Skin epidermis (tissue), 12 donors: ENCODE results near the gene ATOX1.
"Not testable (repeated sequence)": the region's sequence is repeated elsewhere in the genome, so short reads cannot be mapped to it uniquely, and the experiment has no call there.

Experiments used
- H3K27ac ChIP-seq, 21 experiments: fragments of 200-600 bp; sonication (generic) in 11 of 21; one replicate each; pipeline ENCODE4 v1.5.0; 2020; ENCODE audit warnings: mild to moderate bottlenecking in 3 of 21, inconsistent platforms in 2 of 21, moderate library complexity in 2 of 21
- H3K4me3 ChIP-seq, 7 experiments: fragments of 200-600 bp; sonication (generic) in 2 of 7; one replicate each; pipeline ENCODE4 v1.5.0; 2020; ENCODE audit warnings: inconsistent platforms in 2 of 7, mild to moderate bottlenecking in 2 of 7, moderate library complexity in 1 of 7

Gene ATOX1, protein sequence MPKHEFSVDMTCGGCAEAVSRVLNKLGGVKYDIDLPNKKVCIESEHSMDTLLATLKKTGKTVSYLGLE

DNA sequence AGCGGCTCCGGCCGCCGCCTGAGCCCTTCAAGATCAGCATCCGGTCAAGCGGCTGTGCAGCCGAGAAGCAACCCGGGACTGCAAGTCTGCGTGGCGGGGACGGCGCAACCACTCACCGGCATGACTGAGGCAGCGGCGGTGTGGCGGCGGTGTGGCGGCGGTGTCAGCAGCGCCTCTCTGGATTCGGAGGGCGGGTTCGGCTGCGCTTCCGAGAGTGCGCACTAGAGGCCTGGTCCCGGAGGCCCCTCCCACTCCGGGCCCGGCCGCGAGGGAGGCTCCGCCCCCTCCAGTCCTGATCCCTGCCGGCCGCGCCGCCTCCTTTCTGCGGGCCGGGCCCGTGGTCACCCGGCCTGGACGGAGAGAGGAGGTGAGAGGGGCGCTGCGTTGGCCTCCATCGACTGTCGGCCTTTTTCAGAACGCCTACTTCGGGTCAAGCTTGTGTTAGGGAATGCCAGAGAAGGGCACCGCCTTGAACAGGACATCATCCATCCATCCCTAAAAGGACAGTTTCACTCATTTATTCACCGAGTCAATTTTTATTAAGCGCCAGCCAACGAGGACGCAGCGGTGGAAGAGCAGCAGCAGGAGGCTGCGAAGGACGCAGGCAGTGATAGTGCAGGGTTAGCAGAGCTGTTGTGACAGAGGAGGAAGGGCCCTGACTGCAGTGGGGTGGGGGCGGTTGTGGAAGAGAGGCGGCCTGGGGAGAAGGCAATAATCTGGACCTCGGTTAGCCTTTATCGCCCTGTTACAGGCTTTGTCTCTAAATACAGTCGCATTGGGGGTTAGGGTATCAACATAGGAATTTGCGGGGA lies at the start of gene ATOX1:
Gene ATOX1, minus strand, starts transcription at position 202 of the 812 bp plus-strand sequence. Its CDS starts 80 bp downstream, at position 122.
- H3K27ac ChIP-seq = peak within 1 kb of the TSS; percentile 60 to 95 (median 85)
- peak within 1 kb of the TSS; percentile 56 to 94 (median 70) for H3K4me3 ChIP-seq

DNA sequence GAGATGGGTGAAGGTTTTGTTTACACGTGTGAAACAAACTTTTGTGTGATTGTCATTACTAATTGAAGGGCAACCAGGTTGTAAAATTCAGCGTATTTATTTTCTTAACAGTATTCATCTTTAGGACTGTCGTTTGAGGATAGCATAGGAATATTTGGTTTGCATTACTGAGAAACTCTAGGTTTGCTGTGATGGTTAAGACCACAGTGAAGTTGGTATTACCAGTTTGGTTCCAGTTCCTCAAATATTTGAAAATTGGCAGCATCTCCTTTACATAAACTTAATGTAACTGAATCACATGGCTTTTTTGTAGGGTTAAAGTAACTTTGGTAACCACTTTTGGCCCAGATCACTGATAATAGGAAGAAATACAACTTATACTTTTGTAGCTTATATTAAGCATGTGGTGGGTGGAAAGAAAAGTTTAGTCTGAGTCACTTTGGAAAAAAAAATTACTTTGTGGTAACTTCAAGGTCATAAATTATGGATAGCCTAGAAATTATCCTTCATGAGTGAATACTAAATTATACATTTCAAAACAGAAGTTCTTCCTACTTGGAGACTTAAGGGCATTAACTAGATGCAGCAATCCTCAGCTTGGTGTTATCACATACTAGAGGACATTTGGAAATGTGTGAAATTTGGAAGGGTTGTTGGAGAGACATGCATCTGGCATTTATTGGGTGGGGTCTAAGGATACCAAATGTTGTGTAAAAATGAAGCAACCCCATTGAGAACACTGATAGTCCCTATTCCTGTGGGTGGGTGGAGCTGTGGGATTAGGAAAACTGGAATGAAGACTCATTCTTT lies 47.2 kb upstream of the ATOX1 start:
- H3K4me3 ChIP-seq = no peak overlapping the region
- H3K27ac ChIP-seq = no peak overlapping the region

DNA sequence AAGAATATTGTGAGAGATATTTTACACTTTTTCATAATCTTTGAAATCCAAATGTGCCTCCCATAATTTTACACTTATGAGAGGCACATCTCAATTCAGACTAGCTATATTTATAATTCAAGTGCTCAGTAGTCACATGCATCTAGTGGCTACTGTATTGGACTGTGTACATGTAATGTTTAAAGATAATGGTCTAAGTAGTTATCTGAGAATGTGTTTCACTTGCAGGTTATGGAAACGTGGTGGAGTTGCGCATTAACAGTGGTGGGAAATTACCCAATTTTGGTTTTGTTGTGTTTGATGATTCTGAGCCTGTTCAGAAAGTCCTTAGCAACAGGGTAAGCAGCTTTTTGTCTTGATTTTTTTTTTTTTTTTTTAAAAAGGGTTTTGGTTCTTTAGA lies 42.1 kb upstream of the ATOX1 start:
- Histone ChIP-seq H3K27ac (no peak overlapping the region), H3K4me3 (no peak overlapping the region)

DNA sequence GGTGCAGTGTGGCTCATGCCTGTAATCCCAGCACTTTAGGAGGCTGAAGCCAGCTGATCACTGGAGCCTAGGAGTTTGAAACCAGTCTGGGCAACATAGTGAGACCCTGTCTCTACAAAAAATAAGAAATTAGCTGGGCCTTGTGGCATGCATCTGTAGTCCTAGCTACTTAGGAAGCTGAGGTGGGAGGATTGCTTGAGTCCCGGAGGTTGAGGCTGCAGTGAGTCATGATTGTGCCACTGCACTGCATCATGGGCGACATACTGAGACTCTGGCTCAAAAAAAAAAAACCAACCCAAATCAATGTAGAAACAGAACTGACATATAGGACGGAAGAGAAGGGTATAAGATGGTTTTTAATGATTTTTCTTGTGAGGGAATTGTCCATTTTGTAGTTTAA lies 41.0 kb upstream of the ATOX1 start:
- H3K27ac ChIP-seq = no peak overlapping the region
- no peak overlapping the region for H3K4me3 ChIP-seq

DNA sequence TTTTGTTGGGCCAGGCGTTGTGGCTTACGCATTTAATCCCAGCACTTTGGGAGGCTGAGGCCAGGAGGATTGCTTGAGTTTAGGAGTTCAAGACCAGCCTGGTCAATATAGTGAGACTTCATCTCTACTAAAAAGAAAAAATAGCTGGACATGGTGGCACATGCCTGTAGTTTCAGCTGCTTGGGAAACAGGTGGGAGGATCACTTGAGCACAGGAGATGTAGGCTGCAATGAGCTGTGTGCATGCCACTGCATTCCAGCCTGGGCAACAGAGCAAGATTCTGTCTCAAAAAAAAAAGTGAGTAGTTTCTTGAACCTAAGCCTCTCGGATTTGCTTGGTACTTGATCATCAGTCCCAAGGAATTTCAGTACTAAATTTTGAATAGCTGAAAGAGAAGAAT lies 40.2 kb upstream of the ATOX1 start:
- Histone ChIP-seq H3K27ac (no peak overlapping the region), H3K4me3 (no peak overlapping the region)

DNA sequence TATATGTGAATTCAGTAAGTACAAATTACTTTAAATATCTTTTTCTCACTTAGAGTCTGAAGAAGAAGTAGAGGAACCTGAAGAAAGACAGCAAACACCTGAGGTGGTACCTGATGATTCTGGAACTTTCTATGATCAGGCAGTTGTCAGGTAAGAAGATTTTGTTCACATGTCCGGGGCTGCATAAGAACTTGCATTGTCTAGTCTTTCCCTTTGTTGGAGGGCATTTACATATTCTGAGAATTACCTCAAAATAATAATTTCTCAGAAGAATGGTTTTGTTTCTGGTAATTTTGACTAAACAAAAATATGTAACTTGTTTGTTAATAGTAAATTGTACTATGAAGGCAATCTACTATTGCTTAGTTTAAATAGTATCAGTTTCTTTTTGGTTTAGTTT lies 37.0 kb upstream of the ATOX1 start:
- Histone ChIP-seq H3K4me3 (no peak overlapping the region), H3K27ac (no peak overlapping the region)

DNA sequence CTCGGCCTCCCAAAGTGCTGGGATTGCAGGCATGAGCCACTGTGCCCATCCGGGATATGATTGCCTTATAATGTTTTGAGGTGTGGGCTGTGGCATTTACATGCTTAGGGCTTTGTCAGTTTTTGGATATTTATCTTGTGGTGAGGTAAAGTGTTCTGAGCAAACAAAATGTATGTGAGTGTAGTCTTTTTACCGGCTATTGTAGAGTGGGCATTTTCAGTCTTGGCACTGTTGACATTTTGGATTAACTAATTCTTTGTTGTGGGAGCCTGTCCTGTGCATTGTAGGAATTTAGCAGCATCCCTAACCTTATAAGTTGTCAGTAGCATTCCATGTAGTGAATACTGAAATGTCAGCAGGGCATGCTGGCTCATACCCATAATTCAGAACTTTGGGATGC lies 34.9 kb upstream of the ATOX1 start:
- H3K27ac ChIP-seq = no peak overlapping the region
- H3K4me3 ChIP-seq = no peak overlapping the region

DNA sequence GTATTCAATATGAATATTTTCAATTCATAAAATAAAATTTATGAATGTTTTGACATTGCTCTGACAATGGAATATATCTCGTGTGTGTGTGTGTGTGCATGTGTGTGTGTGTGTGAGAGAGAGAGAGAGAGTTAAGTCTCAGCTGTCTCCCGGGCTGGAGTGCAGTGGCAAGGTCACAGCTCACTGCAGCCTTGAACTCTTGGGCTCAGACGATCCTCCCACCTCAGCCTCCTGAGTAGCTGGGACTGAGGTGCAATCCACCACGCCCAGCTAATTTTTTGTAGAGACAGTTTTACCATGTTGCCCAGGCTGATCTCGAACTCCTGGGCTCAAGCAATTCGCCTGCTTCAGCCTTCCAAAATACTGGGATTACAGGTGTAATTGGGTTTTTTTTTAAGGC lies 29.4 kb upstream of the ATOX1 start:
- H3K4me3 ChIP-seq = no peak overlapping the region
- H3K27ac ChIP-seq = no peak overlapping the region

DNA sequence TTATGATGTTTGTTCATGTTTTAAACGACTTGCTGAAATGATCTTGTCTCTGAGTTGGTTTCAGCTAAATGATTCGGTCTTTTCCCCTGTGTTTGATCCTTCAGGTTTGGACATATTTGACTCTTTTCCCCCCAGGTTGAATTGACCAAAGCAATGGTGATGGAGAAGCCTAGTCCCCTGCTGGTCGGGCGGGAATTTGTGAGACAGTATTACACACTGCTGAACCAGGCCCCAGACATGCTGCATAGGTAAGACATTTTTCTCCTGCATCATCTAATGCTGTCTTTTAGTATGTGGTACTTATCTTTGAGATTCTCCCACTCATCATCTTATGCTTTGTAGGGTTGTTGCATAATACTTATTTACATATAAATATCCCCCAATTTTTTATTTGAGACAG lies 28.0 kb upstream of the ATOX1 start:
- no peak overlapping the region for H3K4me3 ChIP-seq
- no peak overlapping the region for H3K27ac ChIP-seq

DNA sequence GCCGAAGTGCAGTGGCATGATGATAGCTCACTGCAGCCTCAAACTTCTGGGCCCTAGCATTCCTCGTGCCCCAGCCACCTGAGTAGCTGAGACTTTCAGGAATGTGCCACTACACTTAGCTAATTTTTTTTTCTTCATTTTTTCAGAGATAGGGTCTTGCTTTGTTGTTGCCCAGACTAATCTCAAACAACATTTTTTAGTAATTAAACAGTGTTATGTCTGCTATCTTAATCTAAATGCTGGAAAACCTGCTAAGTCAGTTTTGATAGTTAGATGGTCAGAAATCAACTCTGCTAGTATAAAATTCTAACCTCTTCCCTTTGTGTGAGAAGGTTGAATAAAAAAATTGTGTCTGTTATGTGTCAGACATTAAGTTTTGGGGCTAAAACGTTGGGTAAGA lies 25.7 kb upstream of the ATOX1 start:
- H3K27ac ChIP-seq = no peak overlapping the region

DNA sequence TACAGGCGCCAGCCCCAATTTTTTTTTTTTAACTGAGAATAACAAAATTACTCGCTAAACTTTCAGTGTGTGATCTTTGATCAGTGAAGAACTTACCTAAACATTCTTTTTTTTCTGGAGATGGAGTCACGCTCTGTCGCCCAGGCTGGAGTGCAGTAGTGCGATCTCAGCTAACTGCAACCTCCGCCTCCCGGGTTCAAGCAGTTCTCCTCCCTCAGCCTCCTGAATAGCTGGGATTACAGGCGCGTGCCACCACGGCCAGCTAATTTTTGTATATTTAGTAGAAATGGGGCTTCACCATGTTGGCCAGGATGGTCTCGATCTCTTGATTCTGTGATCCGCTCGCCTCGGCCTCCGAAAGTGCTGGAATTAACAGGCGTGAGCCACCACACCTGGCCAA lies 25.2 kb upstream of the ATOX1 start:
- H3K4me3 ChIP-seq, H3K27ac ChIP-seq: not testable (repeated sequence)

More for the DNA sequence above, 25.7 kb upstream of the ATOX1 start:
- H3K4me3 ChIP-seq = no peak overlapping the region

DNA sequence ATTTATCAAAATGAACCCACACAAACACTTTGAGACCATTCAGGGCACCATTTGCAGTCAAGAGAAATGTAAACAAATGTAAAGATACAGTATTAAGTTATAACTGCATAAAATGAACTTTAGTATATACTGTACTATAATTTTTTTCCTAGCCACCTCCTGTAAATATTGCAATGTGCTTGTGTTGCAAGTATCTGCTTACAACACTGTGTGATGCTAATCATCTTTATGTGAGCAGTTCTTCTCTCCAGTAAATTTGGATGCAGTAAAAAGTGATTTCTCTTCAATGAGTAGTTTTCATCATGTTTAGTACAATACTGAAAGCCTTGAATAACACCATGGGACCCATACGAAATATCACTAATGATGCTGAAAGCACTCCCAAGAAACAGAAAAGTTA lies 22.8 kb upstream of the ATOX1 start:
- no peak overlapping the region for H3K4me3 ChIP-seq
- no peak overlapping the region for H3K27ac ChIP-seq

DNA sequence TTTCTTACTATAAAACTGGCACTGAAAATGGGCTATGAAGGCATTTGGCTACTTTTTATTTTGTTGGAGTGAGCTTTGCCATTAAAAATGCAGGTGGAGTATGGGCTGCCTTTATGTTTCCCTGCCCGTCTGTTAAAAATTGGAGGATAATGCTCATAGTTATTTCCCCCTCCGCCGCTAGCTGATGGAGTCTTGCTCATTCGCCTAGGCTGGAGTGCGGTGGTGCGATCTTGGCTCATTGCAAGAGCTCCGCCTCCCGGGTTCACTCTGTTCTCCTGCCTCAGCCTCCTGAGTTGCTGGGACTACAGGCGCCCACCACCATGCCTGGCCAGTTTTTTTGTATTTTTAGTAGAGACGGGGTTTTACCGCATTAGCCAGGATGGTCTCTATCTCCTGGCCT lies 21.9 kb upstream of the ATOX1 start:
- H3K4me3 ChIP-seq = no peak overlapping the region
- no peak overlapping the region for H3K27ac ChIP-seq

DNA sequence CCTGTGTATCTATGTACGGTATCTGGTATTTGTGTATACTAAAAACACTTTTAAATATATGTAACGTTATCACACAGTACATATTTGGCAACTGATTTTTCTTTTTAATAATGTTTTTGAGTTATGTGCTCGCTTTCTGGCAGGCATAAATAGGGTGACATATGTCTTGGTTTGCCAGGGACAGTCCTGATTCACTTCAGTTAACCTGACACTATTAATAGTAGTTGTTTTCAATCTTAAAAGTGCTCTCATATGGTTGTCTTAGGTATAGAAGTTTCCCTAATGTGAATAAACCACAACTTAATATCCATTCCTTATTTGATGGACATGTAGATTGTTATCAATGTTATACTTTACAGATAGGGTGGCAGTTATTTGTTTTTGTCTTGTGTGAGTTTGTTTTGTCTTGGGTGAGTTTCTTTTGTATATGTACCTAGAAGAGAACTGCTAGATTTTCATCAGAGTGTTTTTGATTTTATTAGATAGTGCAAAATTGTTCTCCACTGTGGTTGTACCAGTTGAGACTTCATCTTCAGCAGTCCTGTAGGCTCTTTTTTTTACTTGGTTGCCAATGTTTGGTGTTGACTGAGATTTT lies 21.2 kb upstream of the ATOX1 start:
- no peak overlapping the region for H3K27ac ChIP-seq
- H3K4me3 ChIP-seq = no peak overlapping the region

DNA sequence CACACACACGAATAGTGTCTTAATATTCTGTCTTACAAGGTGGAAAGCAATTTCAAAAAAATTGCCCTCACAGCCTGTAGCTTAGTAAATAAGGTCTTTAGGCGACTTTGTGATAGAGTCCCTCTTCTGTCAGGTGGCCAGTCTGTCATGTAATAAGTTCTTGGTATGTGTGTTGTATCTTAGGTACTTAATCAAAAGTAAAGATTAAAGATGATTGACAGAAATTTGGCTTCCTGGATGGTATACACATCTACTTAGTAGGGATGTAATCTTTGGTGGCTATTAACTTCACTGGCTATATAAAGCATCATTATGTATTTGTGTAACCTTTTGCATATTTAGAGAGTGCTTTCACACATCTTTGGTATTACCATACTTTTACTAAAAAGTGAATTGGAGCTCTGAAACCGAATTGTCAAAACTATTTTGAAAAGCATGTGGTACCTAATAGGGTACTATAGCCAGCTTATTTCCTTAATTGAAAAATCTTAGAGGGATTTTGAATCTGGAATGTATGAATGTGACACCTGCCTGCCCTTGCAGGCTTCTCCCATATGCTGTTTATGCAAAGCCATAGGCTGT lies 16.7 kb upstream of the ATOX1 start:
- no peak overlapping the region for H3K27ac ChIP-seq
- H3K4me3 ChIP-seq = no peak overlapping the region

DNA sequence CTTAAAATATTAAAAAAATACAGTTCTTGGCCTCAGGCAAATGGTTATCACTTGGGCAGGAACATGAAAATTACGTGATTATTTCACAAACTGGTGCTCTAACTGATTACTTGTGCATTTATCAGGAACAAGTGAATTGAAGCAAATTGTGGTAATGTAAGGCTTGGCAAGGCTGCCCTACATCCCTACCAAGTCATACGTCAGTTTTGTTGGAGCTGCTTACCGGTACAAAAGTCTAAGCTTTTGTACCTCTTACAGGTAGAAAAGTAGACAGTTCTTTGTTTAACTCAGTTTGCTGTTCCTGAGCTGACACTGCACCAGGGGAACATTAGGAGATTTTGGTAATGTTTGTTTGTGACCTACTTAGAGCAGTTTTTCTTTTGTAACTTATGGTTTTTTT lies 15.5 kb upstream of the ATOX1 start:
- Histone ChIP-seq H3K4me3 (peak overlapping the region in 6 of 7 experiments; percentile 4 to 94 (median 82)), H3K27ac (peak overlapping the region in 8 of 21 experiments; percentile 18 to 93 (median 60))

DNA sequence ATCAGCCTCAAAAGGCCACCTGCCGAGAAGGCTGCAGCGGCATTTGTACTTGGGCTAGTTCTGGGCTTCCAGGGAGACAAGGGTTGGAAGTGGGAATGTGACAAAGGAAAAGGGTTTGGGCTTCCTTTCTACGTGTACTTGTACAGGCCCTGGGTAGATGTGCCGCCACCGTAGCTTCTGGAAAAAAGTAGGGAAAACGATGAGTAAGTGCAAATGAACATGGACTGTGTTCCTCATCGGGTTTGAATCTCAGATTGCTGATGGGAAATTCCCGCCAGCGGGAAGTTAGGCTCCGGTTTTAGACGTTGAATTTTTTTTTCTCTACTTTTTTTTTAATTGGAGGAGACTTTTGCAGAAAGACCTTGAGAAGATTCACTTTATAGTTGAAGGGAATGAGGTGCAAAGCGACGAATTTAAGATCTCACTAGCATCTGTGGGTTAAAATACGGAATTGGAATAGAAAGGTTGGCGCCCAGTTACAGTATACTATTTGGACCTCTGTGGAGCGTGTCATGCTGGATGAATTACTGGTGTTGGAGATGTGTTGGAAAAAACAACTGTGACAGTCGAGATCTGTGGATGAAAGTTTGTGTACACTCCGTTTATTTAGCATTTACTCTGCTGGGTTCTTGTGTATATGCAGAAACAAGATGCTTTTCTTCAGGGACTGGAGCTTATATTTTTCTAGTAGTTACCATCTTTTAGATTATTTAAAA lies 14.6 kb upstream of the ATOX1 start:
- Histone ChIP-seq H3K27ac (peak overlapping the region; percentile 53 to 99 (median 89)), H3K4me3 (peak overlapping the region; percentile 67 to 94 (median 82))

DNA sequence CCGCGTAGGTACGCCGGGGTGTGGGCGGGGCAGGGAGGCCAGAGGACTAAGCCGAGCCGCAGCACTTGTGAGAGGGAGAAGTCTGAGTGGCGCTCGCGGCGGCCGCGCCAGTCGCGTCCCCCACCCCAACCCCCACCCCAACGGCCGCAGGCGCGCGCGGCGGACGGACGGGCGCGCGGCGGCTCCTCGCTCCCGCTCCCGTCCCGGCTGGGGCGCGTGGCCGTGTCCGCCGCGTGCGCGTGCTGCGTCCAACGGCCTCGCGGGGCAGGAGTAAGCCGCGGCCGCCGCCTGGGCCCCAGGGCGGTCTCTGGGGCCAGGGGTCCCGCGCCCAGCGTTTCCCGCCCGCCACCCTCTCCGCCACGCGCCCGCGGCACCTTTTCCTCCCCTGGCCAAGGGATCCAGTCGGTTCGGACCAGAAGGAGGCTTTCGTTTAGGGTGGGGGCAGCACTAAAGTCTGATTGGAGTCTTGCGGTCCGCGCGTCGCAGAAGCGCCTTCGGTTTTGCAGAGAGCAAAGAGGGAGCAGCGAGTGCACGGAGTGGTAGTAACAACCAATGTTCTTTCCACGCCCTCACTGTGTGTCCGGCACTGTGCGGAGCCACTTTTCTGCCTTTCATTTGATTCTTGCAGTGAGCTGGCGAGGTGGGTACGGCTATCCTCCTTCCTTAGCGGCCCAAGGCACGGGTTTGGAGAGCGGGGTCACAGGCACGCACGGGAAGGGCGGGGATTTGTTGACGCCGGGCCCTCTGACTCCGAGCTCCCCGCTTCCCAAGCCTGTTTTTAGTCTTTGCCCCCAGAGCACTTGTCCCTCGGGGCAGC lies 13.8 kb upstream of the ATOX1 start:
- Histone ChIP-seq H3K27ac (peak overlapping the region; percentile 53 to 99 (median 89)), H3K4me3 (peak overlapping the region; percentile 67 to 94 (median 82))
